Astrocyte (in vitro differentiated cells and primary cell): Measurements from ENCODE around the gene RIIAD1.

ENCODE experiments used
- CTCF ChIP-seq: IDR thresholded peaks from 2 replicates; pipeline ENCODE4 v1.5.1; 2011; ENCODE audit warnings: low read depth, mild to moderate bottlenecking, inconsistent platforms, low read length, moderate library complexity; ENCODE audit not compliant: insufficient read depth
- EZH2 ChIP-seq: IDR thresholded peaks from 2 replicates; pipeline ENCODE4 v1.6.1; 2012; ENCODE audit warnings: mild to moderate bottlenecking, low read length, inconsistent platforms; ENCODE audit not compliant: insufficient read depth

GRCh38 chr1:151713044-151713443 is 8.3 kb upstream of the RIIAD1 start:
- TF ChIP-seq CTCF, result no peak
- TF ChIP-seq EZH2, result no peak
